GM12872 (cell line): ENCODE results near the gene OPN4.

Source experiments
- TF ChIP-seq, protein P1 (sequence below): IDR thresholded peaks from 3 replicates; pipeline ENCODE4 v1.5.1; 2011; ENCODE audit warnings: low read depth, mild to moderate bottlenecking, low read length, moderate library complexity; ENCODE audit not compliant: insufficient read depth

Gene OPN4

DNA sequence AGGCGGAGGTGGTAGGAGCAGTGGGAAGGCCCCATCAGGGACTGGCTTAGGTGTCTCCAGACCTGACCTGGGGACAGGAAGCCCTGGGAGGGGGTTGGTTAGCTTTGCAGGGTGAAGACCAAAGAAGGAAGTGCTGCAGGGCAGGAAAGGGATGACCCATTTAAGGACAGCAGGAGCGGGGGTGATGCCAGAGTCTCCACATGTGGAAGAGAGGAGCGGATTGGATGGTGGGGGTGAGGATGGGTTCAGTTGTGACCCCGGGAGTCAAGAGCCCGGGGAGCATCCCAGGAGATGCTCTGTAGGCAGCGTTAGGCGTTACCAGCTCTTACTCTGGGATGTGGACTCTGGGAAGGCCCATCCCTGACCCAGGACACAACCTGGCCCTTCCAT lies 10.9 kb downstream of the OPN4 start:
- TF ChIP-seq, protein P1, sequence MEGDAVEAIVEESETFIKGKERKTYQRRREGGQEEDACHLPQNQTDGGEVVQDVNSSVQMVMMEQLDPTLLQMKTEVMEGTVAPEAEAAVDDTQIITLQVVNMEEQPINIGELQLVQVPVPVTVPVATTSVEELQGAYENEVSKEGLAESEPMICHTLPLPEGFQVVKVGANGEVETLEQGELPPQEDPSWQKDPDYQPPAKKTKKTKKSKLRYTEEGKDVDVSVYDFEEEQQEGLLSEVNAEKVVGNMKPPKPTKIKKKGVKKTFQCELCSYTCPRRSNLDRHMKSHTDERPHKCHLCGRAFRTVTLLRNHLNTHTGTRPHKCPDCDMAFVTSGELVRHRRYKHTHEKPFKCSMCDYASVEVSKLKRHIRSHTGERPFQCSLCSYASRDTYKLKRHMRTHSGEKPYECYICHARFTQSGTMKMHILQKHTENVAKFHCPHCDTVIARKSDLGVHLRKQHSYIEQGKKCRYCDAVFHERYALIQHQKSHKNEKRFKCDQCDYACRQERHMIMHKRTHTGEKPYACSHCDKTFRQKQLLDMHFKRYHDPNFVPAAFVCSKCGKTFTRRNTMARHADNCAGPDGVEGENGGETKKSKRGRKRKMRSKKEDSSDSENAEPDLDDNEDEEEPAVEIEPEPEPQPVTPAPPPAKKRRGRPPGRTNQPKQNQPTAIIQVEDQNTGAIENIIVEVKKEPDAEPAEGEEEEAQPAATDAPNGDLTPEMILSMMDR, result no peak

DNA sequence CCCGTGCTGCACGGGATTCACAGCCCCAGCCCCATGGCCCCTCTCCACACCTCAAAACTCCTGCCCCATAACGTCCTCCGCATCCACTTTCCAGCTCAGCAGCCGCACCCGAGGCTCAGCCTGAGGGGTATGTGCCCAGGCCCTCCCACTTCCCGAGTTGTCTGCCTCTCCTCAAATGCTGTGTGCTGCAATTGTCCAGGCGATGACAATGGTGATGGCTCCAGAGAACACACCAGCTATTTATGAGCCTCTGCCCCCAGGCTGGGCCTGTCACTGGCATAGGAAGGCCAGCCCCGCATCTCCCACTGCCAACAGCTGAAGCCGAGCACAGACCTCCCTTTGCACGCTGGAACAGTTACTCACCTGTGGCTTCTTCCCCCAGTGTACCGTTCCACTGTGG lies 11.5 kb downstream of the OPN4 start:
- TF ChIP-seq, protein P1, result no peak

DNA sequence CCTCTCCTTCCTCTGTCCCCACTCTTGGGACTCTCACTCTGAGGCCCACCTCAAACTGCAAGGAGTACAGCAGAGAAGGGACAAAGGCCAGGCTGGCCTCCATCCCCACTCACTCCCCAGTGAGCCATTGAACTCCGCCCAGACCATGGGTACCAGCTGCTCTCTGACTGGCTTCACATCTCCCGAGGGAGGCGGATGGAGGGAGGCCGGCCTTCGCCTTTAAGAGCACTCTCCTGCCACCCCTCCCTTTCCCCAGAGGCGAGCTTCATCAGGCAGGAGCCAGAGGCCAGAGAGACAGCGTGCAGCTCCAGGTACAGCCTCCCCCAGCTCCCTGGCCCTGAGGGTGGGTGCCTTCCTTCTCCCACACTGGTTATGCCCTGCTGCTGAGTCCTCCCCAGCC lies 12.2 kb downstream of the OPN4 start:
- TF ChIP-seq, protein P1, result no peak

DNA sequence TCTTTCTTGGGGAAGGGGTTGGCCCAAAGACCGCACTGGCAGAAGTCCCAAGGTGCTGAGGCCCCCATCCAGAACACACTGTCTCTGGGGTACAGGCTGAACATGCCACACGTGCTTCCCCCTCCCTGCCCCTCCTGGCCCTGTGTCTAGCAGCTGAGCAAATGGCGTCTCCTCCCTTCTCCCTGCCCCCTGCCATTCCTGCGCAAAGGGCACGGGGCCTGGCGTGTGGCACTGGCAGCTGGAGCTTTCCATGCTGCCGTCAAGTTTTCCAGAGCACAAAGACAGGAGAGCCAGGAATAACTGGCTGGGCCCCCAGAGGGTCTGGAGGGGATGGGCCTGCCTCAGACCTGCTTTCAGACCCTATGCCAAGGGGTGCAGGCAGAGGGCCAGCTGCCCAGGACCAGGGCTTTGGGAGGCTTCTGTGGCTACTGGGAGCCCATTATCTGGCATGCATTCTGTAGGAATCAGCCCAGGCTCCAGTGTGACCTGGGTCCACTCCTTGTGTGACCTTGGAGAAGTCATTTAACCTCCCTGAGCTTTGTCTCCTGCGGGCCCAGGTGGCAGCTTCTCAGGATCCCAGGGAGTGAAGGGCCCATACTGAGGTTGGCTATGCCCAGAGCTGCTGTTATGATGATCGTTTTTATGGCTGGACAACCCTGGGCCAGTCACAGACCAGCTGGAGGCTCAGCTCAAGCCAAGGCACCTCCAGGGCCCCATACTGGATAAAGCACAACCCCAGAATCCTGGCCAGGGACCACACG lies 13.3 kb downstream of the OPN4 start:
- TF ChIP-seq, protein P1, result no peak

DNA sequence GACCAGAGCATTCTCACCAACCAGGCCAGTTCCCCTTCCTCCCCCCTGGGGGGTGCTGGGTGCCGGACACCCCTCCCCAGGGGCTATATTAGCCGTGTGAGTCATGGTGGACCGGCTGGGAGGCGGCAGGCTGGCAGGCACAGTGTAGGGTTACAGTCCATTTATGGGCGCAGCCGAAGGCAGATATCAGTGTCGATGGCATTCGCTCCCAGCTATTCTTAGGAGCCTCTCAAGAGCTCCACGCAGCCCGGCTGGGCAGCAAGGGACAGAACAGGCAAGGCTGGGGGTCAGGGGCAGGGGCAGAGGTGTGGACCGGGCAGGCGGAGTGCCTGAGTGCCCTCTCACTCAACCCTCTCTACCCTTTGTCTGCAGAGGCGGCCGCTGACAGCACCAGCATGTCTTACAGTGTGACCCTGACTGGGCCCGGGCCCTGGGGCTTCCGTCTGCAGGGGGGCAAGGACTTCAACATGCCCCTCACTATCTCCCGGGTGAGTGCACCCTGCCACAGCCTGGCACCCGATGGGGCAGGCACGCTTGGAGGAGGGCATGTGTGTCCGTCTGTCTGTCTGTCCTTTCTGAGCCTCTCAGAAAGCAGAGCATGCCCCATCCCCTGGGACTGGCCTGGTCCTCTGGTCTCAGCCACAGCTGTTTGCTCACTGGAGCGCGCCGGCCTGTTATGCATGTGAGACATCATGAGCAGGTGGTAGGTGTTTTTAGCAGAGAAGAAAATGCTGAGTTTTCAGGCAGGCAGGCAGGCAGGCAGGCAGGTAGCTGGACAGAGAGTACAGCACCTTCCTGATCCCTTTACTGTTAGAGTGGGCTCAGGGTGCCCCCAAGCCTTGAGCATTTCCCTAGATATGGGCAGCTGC lies 14.2 kb downstream of the OPN4 start, which contains the start of gene LDB3:
TSS of gene LDB3 (plus strand) at position 215 of the 869 bp plus-strand sequence. CDS start at position 396, 181 bp downstream.
- TF ChIP-seq, protein P1, result no peak

DNA sequence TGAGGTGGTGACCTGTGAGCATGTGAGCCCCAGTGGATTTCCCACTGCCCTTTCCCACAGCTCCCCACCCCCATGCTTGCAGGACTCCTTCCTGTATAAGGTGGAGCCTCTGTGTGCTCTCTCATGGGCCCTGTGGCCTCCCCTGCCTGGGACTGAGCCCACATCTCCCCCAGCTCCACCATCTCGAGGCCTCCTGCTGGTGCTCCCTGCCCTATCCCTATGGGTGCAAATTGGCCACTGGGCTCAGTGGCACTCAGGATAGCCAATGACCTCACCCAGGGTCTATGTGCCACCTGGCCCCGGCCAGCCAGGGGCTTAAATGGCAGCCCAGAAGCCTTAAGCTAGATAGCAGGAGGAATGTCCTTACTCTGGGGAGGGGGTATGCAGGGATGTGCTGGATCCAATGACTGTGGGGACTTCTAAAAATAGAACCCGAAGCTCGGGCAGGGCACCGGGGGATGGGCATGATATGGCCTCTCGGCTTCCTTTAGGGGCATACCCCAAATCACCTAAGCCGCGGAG lies 16.0 kb downstream of the OPN4 start:
- TF ChIP-seq, protein P1, result no peak

DNA sequence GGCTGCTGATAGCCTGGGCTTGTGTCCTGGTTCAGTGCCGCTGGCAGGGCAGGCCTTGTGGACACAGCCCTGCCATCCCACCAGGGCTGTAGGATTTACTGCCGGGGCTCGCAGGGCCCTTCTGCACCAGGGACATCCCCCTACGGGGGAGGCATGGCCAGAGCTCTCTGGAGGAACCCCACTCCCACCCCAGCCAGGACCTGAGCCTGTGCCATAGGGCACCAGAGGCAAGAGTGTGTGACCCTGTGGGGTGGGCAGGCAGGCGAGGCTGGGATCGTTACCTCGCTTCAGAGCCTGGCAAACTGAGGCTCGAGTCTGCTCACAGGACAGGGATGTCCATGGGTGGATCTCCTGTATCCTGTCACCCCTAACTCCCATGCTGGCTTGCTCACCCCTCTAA lies 16.5 kb downstream of the OPN4 start:
- TF ChIP-seq, protein P1, result no peak
